Endodermal cell (in vitro differentiated cells): Measurements from ENCODE around the gene P2RX2. TPM values are rescaled to one million over a fixed set of nuclear protein-coding genes. Genes with fewer than 3 reads are reported as not detected.

Source experiments
- DNase-seq: peaks from one replicate; pipeline ENCODE4 v3.0.0-alpha.2; 2017
- H3K27ac ChIP-seq: 2 replicates; pipeline ENCODE4 v1.5.1; 2013; ENCODE audit warnings: mild to moderate bottlenecking, low read depth, low read length, moderate library complexity
- H3K27me3 ChIP-seq: 2 replicates; pipeline ENCODE4 v1.6.1; 2013; ENCODE audit warnings: mild to moderate bottlenecking, low read length, moderate library complexity; ENCODE audit not compliant: insufficient read depth, control insufficient read depth, poor library complexity, severe bottlenecking
- H3K36me3 ChIP-seq: 2 replicates; pipeline ENCODE4 v1.7.0; 2013; ENCODE audit warnings: mild to moderate bottlenecking, low read length, moderate library complexity; ENCODE audit not compliant: control insufficient read depth, insufficient read depth
- H3K4me1 ChIP-seq: one replicate; pipeline ENCODE4 v1.7.0; 2013; ENCODE audit warnings: low read length; ENCODE audit not compliant: control insufficient read depth, insufficient read depth
- H3K4me3 ChIP-seq: 2 replicates; pipeline ENCODE4 v1.5.1; 2013; ENCODE audit warnings: mild to moderate bottlenecking, low read length, moderate library complexity
- H3K9ac ChIP-seq: 2 replicates; pipeline ENCODE4 v1.6.1; 2013; ENCODE audit warnings: mild to moderate bottlenecking, low read length, moderate library complexity; ENCODE audit not compliant: poor library complexity, severe bottlenecking; ENCODE audit errors: extremely low read depth
- H3K9me3 ChIP-seq: 2 replicates; pipeline ENCODE4 v1.6.1; 2013; ENCODE audit warnings: mild to moderate bottlenecking, low read length, moderate library complexity; ENCODE audit not compliant: control insufficient read depth
- H3K27ac Mint-ChIP-seq: 2 replicates; pipeline ENCODE4 v1.8.0; 2020; ENCODE audit warnings: mixed read lengths
- H3K27me3 Mint-ChIP-seq: 2 replicates; pipeline ENCODE4 v1.8.0; 2021; ENCODE audit warnings: mild to moderate bottlenecking, mixed read lengths; ENCODE audit not compliant: insufficient read depth
- H3K36me3 Mint-ChIP-seq: 2 replicates; pipeline ENCODE4 v1.8.0; 2020; ENCODE audit warnings: low read depth, mixed read lengths
- H3K4me1 Mint-ChIP-seq: 2 replicates; pipeline ENCODE4 v1.8.0; 2020; ENCODE audit warnings: mixed read lengths
- H3K4me3 Mint-ChIP-seq: 2 replicates; pipeline ENCODE4 v1.8.0; 2020; ENCODE audit warnings: mild to moderate bottlenecking, moderate library complexity, mixed read lengths
- H3K9me3 Mint-ChIP-seq: 2 replicates; pipeline ENCODE4 v1.8.0; 2020; ENCODE audit warnings: mild to moderate bottlenecking, mixed read lengths
- WGBS, 2 experiments: methylation state at CpG; one replicate each; pipeline versions ENCODE4 v1.1.5 to v1.1.7; 2013; ENCODE audit warnings: missing lambda C conversion rate in 2 of 2, mixed read lengths in 1 of 2; ENCODE audit not compliant: insufficient coverage in 1 of 2, insufficient read length in 1 of 2; 5-methylcytosine and 5-hydroxymethylcytosine counted together
- total RNA-seq, 2 donors: library from RNA; stranded (reverse); fragmentation: NEBNext Ultra II Directional in 1 of 2; extraction: Animal tissue kit (Norgen Biotek cat#: 25700) in 1 of 2; gene quantifications; 2 replicates in 1 of 2; 3 replicates in 1 of 2; pipeline ENCODE4 v1.2.1, GENCODE V29; 2021
- TF ChIP-seq, protein P1 (sequence below): fragments of 200-600 bp; sonication (generic); conservative IDR thresholded peaks from 2 replicates; pipeline ENCODE4 v1.5.0; 2021; ENCODE audit warnings: antibody characterized with exemption, mild to moderate bottlenecking

Gene P2RX2
- total RNA-seq, 2 donors from 2014 or later: 0.97 to 2.8 TPM

DNA sequence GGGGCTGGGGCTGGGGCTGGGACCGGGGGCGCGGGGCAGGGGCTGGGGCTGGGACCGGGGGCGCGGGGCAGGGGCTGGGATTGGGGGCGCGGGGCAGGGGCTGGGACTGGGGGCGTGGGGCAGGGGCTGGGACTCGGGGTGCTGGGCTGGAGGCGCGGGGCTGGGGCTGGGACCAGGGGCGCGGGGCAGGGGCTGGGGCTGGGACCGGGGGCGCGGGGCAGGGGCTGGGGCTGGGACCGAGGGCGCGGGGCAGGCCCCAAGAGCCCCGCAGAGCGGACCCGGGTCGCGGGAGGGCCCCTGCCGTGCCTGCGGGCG, 452 bp downstream of the P2RX2 start:
- no peak overlapping the region for H3K27ac ChIP-seq
- peaks cover 26% of the 10 kb centered on the region for H3K9me3 ChIP-seq
- H3K27me3 Mint-ChIP-seq: peaks cover 62% of the 10 kb centered on the region
- H3K4me3 ChIP-seq: no peak overlapping the region
- peaks cover 31% of the 10 kb centered on the region for H3K9me3 Mint-ChIP-seq
- H3K9ac ChIP-seq: no peak overlapping the region
- peaks cover 6% of the 10 kb centered on the region for H3K36me3 ChIP-seq
- H3K36me3 Mint-ChIP-seq: peaks cover 9% of the 10 kb centered on the region
- H3K4me1 Mint-ChIP-seq: no peaks in the 10 kb centered on the region
- H3K27me3 ChIP-seq: peaks cover 60% of the 10 kb centered on the region
- H3K27ac Mint-ChIP-seq: no peak overlapping the region
- peak; percentile 71 for DNase-seq
- TF ChIP-seq, protein P1, sequence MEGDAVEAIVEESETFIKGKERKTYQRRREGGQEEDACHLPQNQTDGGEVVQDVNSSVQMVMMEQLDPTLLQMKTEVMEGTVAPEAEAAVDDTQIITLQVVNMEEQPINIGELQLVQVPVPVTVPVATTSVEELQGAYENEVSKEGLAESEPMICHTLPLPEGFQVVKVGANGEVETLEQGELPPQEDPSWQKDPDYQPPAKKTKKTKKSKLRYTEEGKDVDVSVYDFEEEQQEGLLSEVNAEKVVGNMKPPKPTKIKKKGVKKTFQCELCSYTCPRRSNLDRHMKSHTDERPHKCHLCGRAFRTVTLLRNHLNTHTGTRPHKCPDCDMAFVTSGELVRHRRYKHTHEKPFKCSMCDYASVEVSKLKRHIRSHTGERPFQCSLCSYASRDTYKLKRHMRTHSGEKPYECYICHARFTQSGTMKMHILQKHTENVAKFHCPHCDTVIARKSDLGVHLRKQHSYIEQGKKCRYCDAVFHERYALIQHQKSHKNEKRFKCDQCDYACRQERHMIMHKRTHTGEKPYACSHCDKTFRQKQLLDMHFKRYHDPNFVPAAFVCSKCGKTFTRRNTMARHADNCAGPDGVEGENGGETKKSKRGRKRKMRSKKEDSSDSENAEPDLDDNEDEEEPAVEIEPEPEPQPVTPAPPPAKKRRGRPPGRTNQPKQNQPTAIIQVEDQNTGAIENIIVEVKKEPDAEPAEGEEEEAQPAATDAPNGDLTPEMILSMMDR: no peak
- no peaks in the 10 kb centered on the region for H3K4me1 ChIP-seq
- WGBS, 2 experiments: 11% methylated on average over 16 of the region's 28 CpGs; no CpG with 5 or more reads in 1 of the 2 experiments
- no peak overlapping the region for H3K4me3 Mint-ChIP-seq

- Histone ChIP-seq H3K9ac (no peak overlapping the region), H3K9me3 (peaks cover 26% of the 10 kb centered on the region), H3K27me3 (peaks cover 55% of the 10 kb centered on the region), H3K4me3 (no peak overlapping the region), H3K36me3 (peaks cover 11% of the 10 kb centered on the region), H3K27ac (no peak overlapping the region), H3K4me1 (no peaks in the 10 kb centered on the region)
- Mint-ChIP-seq H3K4me3 (no peak overlapping the region), H3K9me3 (peaks cover 31% of the 10 kb centered on the region), H3K4me1 (no peaks in the 10 kb centered on the region), H3K27me3 (peaks cover 58% of the 10 kb centered on the region), H3K27ac (no peak overlapping the region), H3K36me3 (peaks cover 9% of the 10 kb centered on the region)
- DNase-seq: peak; percentile 67
- 37 to 39% methylated on average over 22 to 53 of the region's 53 CpGs for WGBS, 2 experiments
- TF ChIP-seq, protein P1: no peak
Observed at GRCh38 chr12:132619386-132620112, 973 bp downstream of the P2RX2 start.

- no peak overlapping the region for H3K4me3 ChIP-seq
- peaks cover 47% of the 10 kb centered on the region for H3K27me3 ChIP-seq
- H3K9me3 Mint-ChIP-seq: peaks cover 28% of the 10 kb centered on the region
- DNase-seq: no peak
- H3K36me3 Mint-ChIP-seq: peaks cover 16% of the 10 kb centered on the region
- H3K27ac ChIP-seq: no peak overlapping the region
- H3K4me1 ChIP-seq: no peaks in the 10 kb centered on the region
- WGBS, 2 experiments: 68 to 76% methylated on average over 13 to 29 of the region's 29 CpGs
- H3K9me3 ChIP-seq: peaks cover 26% of the 10 kb centered on the region
- no peak overlapping the region for H3K27ac Mint-ChIP-seq
- no peak overlapping the region for H3K4me3 Mint-ChIP-seq
- no peak overlapping the region for H3K9ac ChIP-seq
- no peaks in the 10 kb centered on the region for H3K4me1 Mint-ChIP-seq
- H3K36me3 ChIP-seq: peaks cover 17% of the 10 kb centered on the region
- TF ChIP-seq, protein P1: no peak
- H3K27me3 Mint-ChIP-seq: peaks cover 51% of the 10 kb centered on the region
Observed at GRCh38 chr12:132620113-132620898, 1.7 kb downstream of the P2RX2 start.
